Astrocyte (in vitro differentiated cells and primary cell): ENCODE data around the gene CHN1. TPM values are rescaled to one million over a fixed set of nuclear protein-coding genes. Genes with fewer than 3 reads are reported as not detected.

ENCODE experiments used
- DNase-seq: peaks from one replicate; pipeline ENCODE4 v3.0.0-alpha.2; 2010; ENCODE audit warnings: low read depth
- FAIRE-seq: peaks from 2 replicates; lab custom pipeline; 2011; peaks lifted over from hg19 to GRCh38; lab: Jason Lieb, UNC
- H2AFZ ChIP-seq: 2 replicates; pipeline ENCODE4 v1.6.0; 2012; ENCODE audit warnings: low read depth, low read length, inconsistent platforms
- H3K27ac ChIP-seq: 2 replicates; pipeline ENCODE4 v1.5.1; 2011; ENCODE audit warnings: low read depth, low read length, inconsistent platforms
- H3K27me3 ChIP-seq: 2 replicates; pipeline ENCODE4 v1.6.0; 2011; ENCODE audit warnings: low read length, inconsistent platforms; ENCODE audit not compliant: insufficient read depth
- H3K36me3 ChIP-seq: 2 replicates; pipeline ENCODE4 v1.5.1; 2011; ENCODE audit warnings: low read length, inconsistent platforms; ENCODE audit not compliant: insufficient read depth
- H3K4me1 ChIP-seq: 2 replicates; pipeline ENCODE4 v1.5.1; 2011; ENCODE audit warnings: low read length, inconsistent platforms; ENCODE audit not compliant: insufficient read depth
- H3K4me2 ChIP-seq: 2 replicates; pipeline ENCODE4 v1.6.0; 2012; ENCODE audit warnings: low read length, inconsistent platforms
- H3K4me3 ChIP-seq: 2 replicates; pipeline ENCODE4 v1.5.1; 2011; ENCODE audit warnings: low read depth, mild to moderate bottlenecking, low read length, inconsistent platforms; ENCODE audit not compliant: insufficient read depth
- H3K79me2 ChIP-seq: 2 replicates; pipeline ENCODE4 v1.6.0; 2012; ENCODE audit warnings: mild to moderate bottlenecking, low read length, inconsistent platforms; ENCODE audit not compliant: insufficient read depth
- H3K9ac ChIP-seq: 2 replicates; pipeline ENCODE4 v1.6.0; 2012; ENCODE audit warnings: mild to moderate bottlenecking, low read length, inconsistent platforms
- H3K9me3 ChIP-seq: 2 replicates; pipeline ENCODE4 v1.5.1; 2012; ENCODE audit warnings: low read depth, mild to moderate bottlenecking, low read length, inconsistent platforms; ENCODE audit not compliant: insufficient read depth
- H4K20me1 ChIP-seq: 2 replicates; pipeline ENCODE4 v1.6.0; 2012; ENCODE audit warnings: low read length, inconsistent platforms; ENCODE audit not compliant: insufficient read depth
- H3K27ac Mint-ChIP-seq: one replicate; pipeline ENCODE4 v1.8.0; 2021; ENCODE audit warnings: mild to moderate bottlenecking, mixed read lengths; ENCODE audit not compliant: unreplicated experiment
- H3K27me3 Mint-ChIP-seq: one replicate; pipeline ENCODE4 v1.8.0; 2021; ENCODE audit warnings: low read depth, mixed read lengths; ENCODE audit not compliant: unreplicated experiment
- H3K36me3 Mint-ChIP-seq: one replicate; pipeline ENCODE4 v1.8.0; 2021; ENCODE audit warnings: low read depth, mixed read lengths; ENCODE audit not compliant: unreplicated experiment
- H3K4me1 Mint-ChIP-seq: one replicate; pipeline ENCODE4 v1.8.0; 2021; ENCODE audit warnings: low read depth, mixed read lengths; ENCODE audit not compliant: unreplicated experiment
- H3K4me3 Mint-ChIP-seq: one replicate; pipeline ENCODE4 v1.8.0; 2021; ENCODE audit warnings: mild to moderate bottlenecking, moderate library complexity, mixed read lengths; ENCODE audit not compliant: unreplicated experiment
- H3K9me3 Mint-ChIP-seq: one replicate; pipeline ENCODE4 v1.8.0; 2021; ENCODE audit warnings: mild to moderate bottlenecking, mixed read lengths; ENCODE audit not compliant: unreplicated experiment
- EZH2 ChIP-seq: IDR thresholded peaks from 2 replicates; pipeline ENCODE4 v1.6.1; 2012; ENCODE audit warnings: mild to moderate bottlenecking, low read length, inconsistent platforms; ENCODE audit not compliant: insufficient read depth
- total RNA-seq: library from RNA; stranded (reverse); gene quantifications from 2 replicates; pipeline ENCODE4 v1.2.1, GENCODE V29; 2021
- TF ChIP-seq, protein P1 (sequence below): IDR thresholded peaks from 2 replicates; pipeline ENCODE4 v1.5.1; 2011; ENCODE audit warnings: low read depth, mild to moderate bottlenecking, inconsistent platforms, low read length, moderate library complexity; ENCODE audit not compliant: insufficient read depth

CHN1 gene
- total RNA-seq, 1 donor from 2014 or later, result 23.9 TPM

DNA sequence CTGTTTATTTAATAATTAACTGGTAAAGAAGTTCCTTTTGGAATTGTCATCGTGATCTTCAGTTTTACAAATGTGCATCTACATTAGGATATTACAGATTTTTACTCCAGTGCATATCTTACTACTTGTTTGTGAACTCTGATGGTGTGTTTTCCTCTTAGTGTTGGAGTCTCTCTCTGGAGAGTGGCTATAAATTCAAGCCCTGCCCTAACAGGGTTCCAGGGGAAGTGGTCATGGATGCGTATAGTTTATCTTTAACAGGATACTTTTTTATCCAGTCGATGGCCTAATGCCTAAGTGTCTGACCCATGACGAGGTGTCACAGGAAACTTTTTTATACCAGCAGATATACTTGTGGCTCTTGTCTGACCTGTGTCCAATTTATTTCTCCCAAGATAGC lies 75.4 kb downstream of the CHN1 start:
- Histone ChIP-seq H3K4me3 (no peak overlapping the region), H3K9me3 (no peaks in the 10 kb centered on the region), H3K36me3 (no peaks in the 10 kb centered on the region), H3K27ac (no peak overlapping the region), H3K79me2 (no peaks in the 10 kb centered on the region), H2AFZ (no peak overlapping the region), H4K20me1 (no peaks in the 10 kb centered on the region), H3K27me3 (no peaks in the 10 kb centered on the region), H3K4me1 (peaks cover 4% of the 10 kb centered on the region), H3K4me2 (no peak overlapping the region), H3K9ac (no peak overlapping the region)
- FAIRE-seq (no peak), DNase-seq (no peak)
- TF ChIP-seq, protein P1, sequence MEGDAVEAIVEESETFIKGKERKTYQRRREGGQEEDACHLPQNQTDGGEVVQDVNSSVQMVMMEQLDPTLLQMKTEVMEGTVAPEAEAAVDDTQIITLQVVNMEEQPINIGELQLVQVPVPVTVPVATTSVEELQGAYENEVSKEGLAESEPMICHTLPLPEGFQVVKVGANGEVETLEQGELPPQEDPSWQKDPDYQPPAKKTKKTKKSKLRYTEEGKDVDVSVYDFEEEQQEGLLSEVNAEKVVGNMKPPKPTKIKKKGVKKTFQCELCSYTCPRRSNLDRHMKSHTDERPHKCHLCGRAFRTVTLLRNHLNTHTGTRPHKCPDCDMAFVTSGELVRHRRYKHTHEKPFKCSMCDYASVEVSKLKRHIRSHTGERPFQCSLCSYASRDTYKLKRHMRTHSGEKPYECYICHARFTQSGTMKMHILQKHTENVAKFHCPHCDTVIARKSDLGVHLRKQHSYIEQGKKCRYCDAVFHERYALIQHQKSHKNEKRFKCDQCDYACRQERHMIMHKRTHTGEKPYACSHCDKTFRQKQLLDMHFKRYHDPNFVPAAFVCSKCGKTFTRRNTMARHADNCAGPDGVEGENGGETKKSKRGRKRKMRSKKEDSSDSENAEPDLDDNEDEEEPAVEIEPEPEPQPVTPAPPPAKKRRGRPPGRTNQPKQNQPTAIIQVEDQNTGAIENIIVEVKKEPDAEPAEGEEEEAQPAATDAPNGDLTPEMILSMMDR, result no peak
- no peak for TF ChIP-seq EZH2
- no peak overlapping the region for H3K4me3 Mint-ChIP-seq
- peaks cover 11% of the 10 kb centered on the region for H3K4me1 Mint-ChIP-seq
- no peaks in the 10 kb centered on the region for H3K27me3 Mint-ChIP-seq
- H3K9me3 Mint-ChIP-seq, result no peaks in the 10 kb centered on the region
- H3K36me3 Mint-ChIP-seq, result no peaks in the 10 kb centered on the region
- H3K27ac Mint-ChIP-seq, result no peak overlapping the region

DNA sequence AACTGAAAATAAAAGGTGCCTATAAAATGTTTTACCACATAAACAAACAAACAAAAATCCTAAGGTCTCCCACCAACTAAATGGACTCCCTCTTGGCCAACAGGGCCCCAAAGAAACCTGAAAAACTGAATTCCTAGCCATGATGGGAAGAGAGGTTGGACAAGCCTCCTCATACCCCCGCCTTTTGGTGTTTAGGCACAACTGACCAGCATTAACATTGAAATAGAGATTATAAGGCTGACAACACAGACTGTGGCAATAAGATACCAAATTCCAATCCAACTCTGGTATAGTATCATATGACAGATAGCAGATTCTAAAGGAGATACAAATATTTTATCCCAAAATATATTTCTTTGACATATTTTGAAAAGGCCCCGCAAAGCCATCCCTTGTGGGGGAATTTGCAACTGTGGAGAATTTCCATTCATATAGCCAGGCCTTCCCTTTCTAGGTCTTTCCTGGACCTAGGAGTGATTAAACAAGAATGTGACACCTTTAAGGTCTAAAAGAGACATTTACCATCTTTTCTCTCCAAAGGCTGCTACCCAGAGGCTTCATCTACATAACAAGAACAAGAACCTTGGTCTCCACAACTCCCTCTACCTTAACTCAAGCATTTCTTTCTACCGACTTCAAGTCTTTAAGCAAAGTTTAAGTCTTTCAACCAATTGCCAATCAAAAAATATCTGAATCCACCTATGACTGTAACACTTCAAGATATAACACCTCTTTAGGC lies 80.0 kb downstream of the CHN1 start:
- no peak overlapping the region for H3K27ac Mint-ChIP-seq

More for the DNA sequence above, 80.0 kb downstream of the CHN1 start:
- H3K79me2 ChIP-seq, result no peaks in the 10 kb centered on the region
- no peaks in the 10 kb centered on the region for H3K4me1 ChIP-seq
- H4K20me1 ChIP-seq, result no peaks in the 10 kb centered on the region
- DNase-seq, result no peak
- H3K27me3 Mint-ChIP-seq, result no peaks in the 10 kb centered on the region
- H2AFZ ChIP-seq, result no peak overlapping the region
- no peak overlapping the region for H3K4me3 Mint-ChIP-seq
- TF ChIP-seq EZH2, result no peak
- TF ChIP-seq, protein P1, result no peak
- no peaks in the 10 kb centered on the region for H3K36me3 Mint-ChIP-seq
- no peaks in the 10 kb centered on the region for H3K9me3 ChIP-seq
- H3K9me3 Mint-ChIP-seq, result no peaks in the 10 kb centered on the region
- FAIRE-seq, result no peak
- H3K4me1 Mint-ChIP-seq, result peaks cover 8% of the 10 kb centered on the region
- H3K36me3 ChIP-seq, result no peaks in the 10 kb centered on the region
- no peak overlapping the region for H3K9ac ChIP-seq
- H3K4me2 ChIP-seq, result no peak overlapping the region
- H3K27ac ChIP-seq, result no peak overlapping the region
- H3K4me3 ChIP-seq, result no peak overlapping the region
- H3K27me3 ChIP-seq, result no peaks in the 10 kb centered on the region
